Endodermal cell (in vitro differentiated cells): ENCODE measurements around the gene SFXN5. TPM values are rescaled to one million over a fixed set of nuclear protein-coding genes. Genes with fewer than 3 reads are reported as not detected.
A peak's percentile ranks its signal among the peaks of the same experiment; 100 is the strongest.

Source experiments
- DNase-seq: peaks from one replicate; pipeline ENCODE4 v3.0.0-alpha.2; 2017
- H3K27ac ChIP-seq: 2 replicates; pipeline ENCODE4 v1.5.1; 2013; ENCODE audit warnings: mild to moderate bottlenecking, low read depth, low read length, moderate library complexity
- H3K27me3 ChIP-seq: 2 replicates; pipeline ENCODE4 v1.6.1; 2013; ENCODE audit warnings: mild to moderate bottlenecking, low read length, moderate library complexity; ENCODE audit not compliant: insufficient read depth, control insufficient read depth, poor library complexity, severe bottlenecking
- H3K36me3 ChIP-seq: 2 replicates; pipeline ENCODE4 v1.7.0; 2013; ENCODE audit warnings: mild to moderate bottlenecking, low read length, moderate library complexity; ENCODE audit not compliant: control insufficient read depth, insufficient read depth
- H3K4me1 ChIP-seq: one replicate; pipeline ENCODE4 v1.7.0; 2013; ENCODE audit warnings: low read length; ENCODE audit not compliant: control insufficient read depth, insufficient read depth
- H3K4me3 ChIP-seq: 2 replicates; pipeline ENCODE4 v1.5.1; 2013; ENCODE audit warnings: mild to moderate bottlenecking, low read length, moderate library complexity
- H3K9ac ChIP-seq: 2 replicates; pipeline ENCODE4 v1.6.1; 2013; ENCODE audit warnings: mild to moderate bottlenecking, low read length, moderate library complexity; ENCODE audit not compliant: poor library complexity, severe bottlenecking; ENCODE audit errors: extremely low read depth
- H3K9me3 ChIP-seq: 2 replicates; pipeline ENCODE4 v1.6.1; 2013; ENCODE audit warnings: mild to moderate bottlenecking, low read length, moderate library complexity; ENCODE audit not compliant: control insufficient read depth
- H3K27ac Mint-ChIP-seq: 2 replicates; pipeline ENCODE4 v1.8.0; 2020; ENCODE audit warnings: mixed read lengths
- H3K27me3 Mint-ChIP-seq: 2 replicates; pipeline ENCODE4 v1.8.0; 2021; ENCODE audit warnings: mild to moderate bottlenecking, mixed read lengths; ENCODE audit not compliant: insufficient read depth
- H3K36me3 Mint-ChIP-seq: 2 replicates; pipeline ENCODE4 v1.8.0; 2020; ENCODE audit warnings: low read depth, mixed read lengths
- H3K4me1 Mint-ChIP-seq: 2 replicates; pipeline ENCODE4 v1.8.0; 2020; ENCODE audit warnings: mixed read lengths
- H3K4me3 Mint-ChIP-seq: 2 replicates; pipeline ENCODE4 v1.8.0; 2020; ENCODE audit warnings: mild to moderate bottlenecking, moderate library complexity, mixed read lengths
- H3K9me3 Mint-ChIP-seq: 2 replicates; pipeline ENCODE4 v1.8.0; 2020; ENCODE audit warnings: mild to moderate bottlenecking, mixed read lengths
- WGBS, 2 experiments: methylation state at CpG; one replicate each; pipeline versions ENCODE4 v1.1.5 to v1.1.7; 2013; ENCODE audit warnings: missing lambda C conversion rate in 2 of 2, mixed read lengths in 1 of 2; ENCODE audit not compliant: insufficient coverage in 1 of 2, insufficient read length in 1 of 2; 5-methylcytosine and 5-hydroxymethylcytosine counted together
- total RNA-seq, 2 donors: library from RNA; stranded (reverse); fragmentation: NEBNext Ultra II Directional in 1 of 2; extraction: Animal tissue kit (Norgen Biotek cat#: 25700) in 1 of 2; gene quantifications; 2 replicates in 1 of 2; 3 replicates in 1 of 2; pipeline ENCODE4 v1.2.1, GENCODE V29; 2021
- TF ChIP-seq, protein P1 (sequence below): fragments of 200-600 bp; sonication (generic); conservative IDR thresholded peaks from 2 replicates; pipeline ENCODE4 v1.5.0; 2021; ENCODE audit warnings: antibody characterized with exemption, mild to moderate bottlenecking

The SFXN5 gene
- total RNA-seq, 2 donors from 2014 or later = 30.7 to 32.8 TPM

DNA sequence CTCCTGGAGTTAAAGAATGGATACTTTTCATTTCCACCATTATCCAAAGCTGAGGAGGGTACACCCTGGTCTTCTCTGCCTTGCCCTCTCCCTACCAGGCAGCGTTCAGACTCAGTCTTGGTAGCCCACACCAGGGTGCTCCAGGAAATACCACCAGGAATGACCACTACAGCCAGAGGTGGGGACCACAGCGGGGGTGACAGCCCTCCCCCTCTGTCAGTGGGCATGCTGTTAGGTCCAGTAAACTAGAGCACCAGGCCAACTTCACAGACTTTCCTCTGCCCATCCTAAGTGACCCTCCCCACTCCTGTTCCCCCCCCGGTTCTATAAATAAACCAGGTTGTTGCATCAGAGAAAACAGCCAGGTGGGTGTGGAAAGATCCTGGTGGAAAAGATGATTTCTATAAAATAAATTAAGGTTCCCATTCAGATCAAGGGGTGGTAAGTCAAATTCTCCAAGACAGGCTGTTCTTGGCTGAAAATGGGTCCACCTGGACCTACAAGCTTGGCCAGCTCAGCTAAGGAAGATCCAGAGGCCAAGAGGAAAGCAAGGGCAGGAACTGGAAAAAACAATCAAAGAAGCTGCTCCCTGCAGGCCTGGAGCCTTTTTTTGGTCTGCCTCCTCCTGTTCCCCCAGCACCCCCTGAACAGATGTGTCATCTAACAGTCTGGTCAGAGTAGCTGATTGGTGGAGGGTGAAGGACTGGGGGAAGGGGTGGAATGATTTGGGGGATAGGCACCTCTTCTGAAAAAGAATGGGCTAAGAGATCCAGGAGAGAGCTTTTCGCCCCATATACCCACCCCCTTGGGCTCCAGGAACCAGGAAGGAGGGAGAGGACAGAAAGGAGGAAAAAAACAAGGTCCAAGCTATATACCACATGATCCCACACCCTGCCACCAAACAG is 38.9 kb upstream of the SFXN5 start:
- Histone ChIP-seq H3K4me1 (no peaks in the 10 kb centered on the region), H3K4me3 (peak overlapping the region; percentile 87), H3K36me3 (no peaks in the 10 kb centered on the region), H3K9me3 (peaks cover 8% of the 10 kb centered on the region), H3K9ac (no peak overlapping the region), H3K27ac (no peak overlapping the region), H3K27me3 (no peaks in the 10 kb centered on the region)
- H3K4me3 Mint-ChIP-seq = peak overlapping the region; percentile 72
- H3K9me3 Mint-ChIP-seq = peaks cover 6% of the 10 kb centered on the region
- H3K36me3 Mint-ChIP-seq = peaks cover 2% of the 10 kb centered on the region
- DNase-seq = no peak
- no peak overlapping the region for H3K27ac Mint-ChIP-seq
- TF ChIP-seq, protein P1, sequence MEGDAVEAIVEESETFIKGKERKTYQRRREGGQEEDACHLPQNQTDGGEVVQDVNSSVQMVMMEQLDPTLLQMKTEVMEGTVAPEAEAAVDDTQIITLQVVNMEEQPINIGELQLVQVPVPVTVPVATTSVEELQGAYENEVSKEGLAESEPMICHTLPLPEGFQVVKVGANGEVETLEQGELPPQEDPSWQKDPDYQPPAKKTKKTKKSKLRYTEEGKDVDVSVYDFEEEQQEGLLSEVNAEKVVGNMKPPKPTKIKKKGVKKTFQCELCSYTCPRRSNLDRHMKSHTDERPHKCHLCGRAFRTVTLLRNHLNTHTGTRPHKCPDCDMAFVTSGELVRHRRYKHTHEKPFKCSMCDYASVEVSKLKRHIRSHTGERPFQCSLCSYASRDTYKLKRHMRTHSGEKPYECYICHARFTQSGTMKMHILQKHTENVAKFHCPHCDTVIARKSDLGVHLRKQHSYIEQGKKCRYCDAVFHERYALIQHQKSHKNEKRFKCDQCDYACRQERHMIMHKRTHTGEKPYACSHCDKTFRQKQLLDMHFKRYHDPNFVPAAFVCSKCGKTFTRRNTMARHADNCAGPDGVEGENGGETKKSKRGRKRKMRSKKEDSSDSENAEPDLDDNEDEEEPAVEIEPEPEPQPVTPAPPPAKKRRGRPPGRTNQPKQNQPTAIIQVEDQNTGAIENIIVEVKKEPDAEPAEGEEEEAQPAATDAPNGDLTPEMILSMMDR = no peak
- H3K4me1 Mint-ChIP-seq = peaks cover 11% of the 10 kb centered on the region
- 80 to 82% methylated on average over 1 to 4 of the region's 4 CpGs for WGBS, 2 experiments
- peaks cover 14% of the 10 kb centered on the region for H3K27me3 Mint-ChIP-seq

DNA sequence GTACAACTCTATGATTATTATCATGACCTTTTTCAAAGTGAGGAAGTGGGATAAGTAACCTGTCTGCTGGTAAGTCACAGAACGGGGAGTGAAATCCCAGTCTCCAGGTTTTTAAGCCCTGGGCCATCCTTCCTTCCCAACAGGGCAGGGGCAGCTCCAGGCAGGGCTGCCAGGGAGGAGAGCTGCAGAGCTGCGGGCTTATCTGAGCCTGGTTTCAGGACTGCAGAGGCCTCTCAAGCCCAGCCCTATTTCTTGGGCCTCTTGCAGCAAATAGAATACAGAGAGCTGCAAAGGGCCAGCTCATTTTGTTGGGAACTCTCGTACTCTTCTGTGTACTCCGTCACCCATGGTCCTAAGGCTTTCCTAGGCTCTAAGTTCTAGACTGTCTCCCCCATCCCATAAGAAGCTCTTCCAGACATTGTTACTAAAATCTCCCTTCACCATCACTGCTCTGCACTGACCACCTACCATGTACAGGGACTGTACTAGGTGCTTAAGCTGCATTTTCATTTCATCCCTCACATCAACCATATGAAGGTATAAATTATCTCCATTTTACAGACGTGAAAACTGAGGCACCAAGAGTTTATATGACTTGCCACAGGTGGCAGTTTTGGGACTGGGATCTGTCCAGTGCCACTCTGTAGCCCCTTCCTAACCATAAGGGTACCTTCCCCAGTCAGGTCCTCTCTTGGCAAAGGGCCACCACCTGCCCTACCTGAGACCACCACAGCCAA is 38.1 kb upstream of the SFXN5 start:
- Mint-ChIP-seq H3K4me3 (no peak overlapping the region), H3K4me1 (peaks cover 11% of the 10 kb centered on the region), H3K9me3 (peaks cover under 1% of the 10 kb centered on the region), H3K27ac (no peak overlapping the region), H3K27me3 (peaks cover 9% of the 10 kb centered on the region), H3K36me3 (peaks cover 3% of the 10 kb centered on the region)
- Histone ChIP-seq H3K4me3 (no peak overlapping the region), H3K27me3 (no peaks in the 10 kb centered on the region), H3K9ac (no peak overlapping the region), H3K27ac (no peak overlapping the region), H3K36me3 (no peaks in the 10 kb centered on the region), H3K9me3 (peaks cover 5% of the 10 kb centered on the region), H3K4me1 (no peaks in the 10 kb centered on the region)
- TF ChIP-seq, protein P1 = no peak
- DNase-seq = no peak
- WGBS, 2 experiments = 90 to 97% methylated on average over 4 to 5 of the region's 5 CpGs

GRCh38 chr2:73107211-73107926 is 35.9 kb upstream of the SFXN5 start:
- Histone ChIP-seq H3K4me1 (peaks cover 3% of the 10 kb centered on the region), H3K27ac (no peak overlapping the region), H3K27me3 (no peaks in the 10 kb centered on the region), H3K4me3 (no peak overlapping the region), H3K36me3 (no peaks in the 10 kb centered on the region), H3K9ac (no peak overlapping the region), H3K9me3 (no peaks in the 10 kb centered on the region)
- Mint-ChIP-seq H3K9me3 (no peaks in the 10 kb centered on the region), H3K36me3 (peaks cover 7% of the 10 kb centered on the region), H3K27ac (no peak overlapping the region), H3K4me1 (peaks cover 19% of the 10 kb centered on the region), H3K27me3 (no peaks in the 10 kb centered on the region), H3K4me3 (no peak overlapping the region)
- 68 to 83% methylated on average over 3 to 12 of the region's 12 CpGs for WGBS, 2 experiments
- DNase-seq = peak; percentile 31
- TF ChIP-seq, protein P1 = no peak
